Stimulated activated naive CD8-positive, alpha-beta T cell treated with anti-CD3 and anti-CD28 coated beads, Interleukin-15, Interleukin-2, amounts not matched to agents 100 ng/mL and 50 ng/mL, for 24 hours (primary cell): Measurements from ENCODE around the gene TPI1.
"Not testable (repeated sequence)": the region's sequence is repeated elsewhere in the genome, so short reads cannot be mapped to it uniquely, and the experiment has no call there.

ENCODE experiments used
- H3K27ac Mint-ChIP-seq: one replicate; pipeline ENCODE4 v1.8.0; 2021; ENCODE audit warnings: mild to moderate bottlenecking, mixed read lengths
- H3K27me3 Mint-ChIP-seq: one replicate; pipeline ENCODE4 v1.8.0; 2021; ENCODE audit warnings: mixed read lengths
- H3K36me3 Mint-ChIP-seq: one replicate; pipeline ENCODE4 v1.8.0; 2021; ENCODE audit warnings: low read depth, mixed read lengths
- H3K4me1 Mint-ChIP-seq: one replicate; pipeline ENCODE4 v1.8.0; 2021; ENCODE audit warnings: low read depth, mixed read lengths
- H3K4me3 Mint-ChIP-seq: one replicate; pipeline ENCODE4 v1.8.0; 2021; ENCODE audit warnings: mild to moderate bottlenecking, mixed read lengths
- H3K9me3 Mint-ChIP-seq: one replicate; pipeline ENCODE4 v1.8.0; 2021; ENCODE audit warnings: mixed read lengths

TPI1 gene

DNA sequence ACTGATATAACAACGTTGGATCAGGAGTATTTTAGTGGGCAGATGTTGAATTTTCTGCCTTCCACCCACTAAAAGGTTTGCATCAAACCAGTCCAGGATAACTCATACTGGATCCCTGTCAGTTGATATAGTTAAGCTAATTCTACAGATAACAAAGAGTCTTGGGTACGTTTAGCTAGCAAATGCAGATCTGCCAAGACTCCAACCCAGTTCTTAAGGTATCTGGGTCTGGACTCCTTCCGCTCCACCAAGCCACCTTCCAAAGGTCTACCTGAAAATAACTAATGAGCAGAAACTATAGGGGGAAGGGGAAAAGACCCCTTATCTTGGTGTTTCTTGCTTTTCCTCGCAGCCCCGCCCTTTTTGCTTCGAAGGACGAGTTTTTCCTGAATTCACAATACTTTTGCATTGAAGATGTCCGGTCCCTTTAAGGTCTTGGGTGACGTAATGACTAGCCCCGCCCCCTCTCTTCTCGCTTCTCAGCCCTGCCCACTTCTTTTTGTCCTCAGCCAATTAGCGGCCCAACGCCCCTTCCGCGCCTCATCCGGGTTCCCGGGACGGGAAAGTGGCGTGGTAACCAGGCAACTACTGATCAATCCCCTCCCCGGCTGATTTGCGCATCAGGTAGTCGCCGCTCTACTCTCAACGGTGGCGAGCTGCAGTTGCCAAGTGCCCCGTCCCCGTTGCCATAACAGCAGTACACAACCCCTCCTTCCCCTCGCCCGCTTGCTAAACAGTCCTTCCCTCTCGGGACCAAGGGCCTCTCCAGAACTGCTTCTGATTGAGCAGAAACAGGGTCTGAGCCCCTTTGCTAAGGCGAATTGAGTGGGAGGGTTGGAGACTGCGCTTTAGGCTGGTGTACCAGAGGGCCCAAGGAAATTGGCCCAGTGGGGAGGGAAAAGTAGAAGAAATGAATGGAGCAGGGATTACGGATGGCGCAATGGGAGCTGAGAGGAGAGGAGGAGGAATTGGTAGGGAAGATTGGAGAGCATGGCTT is 37.2 kb downstream of the TPI1 start, which contains the start of gene LRRC23:
Gene LRRC23 (plus strand): TSS at position 543 of the 997 bp plus-strand sequence. CDS start 812 bp downstream, outside the sequence.
- H3K27ac Mint-ChIP-seq = no peak within 1 kb of the TSS
- H3K27me3 Mint-ChIP-seq = no peaks in the 10 kb centered on the region
- H3K9me3 Mint-ChIP-seq = no peaks in the 10 kb centered on the region
- H3K4me3 Mint-ChIP-seq = no peak within 1 kb of the TSS
- H3K4me1 Mint-ChIP-seq = peaks cover 10% of the 10 kb centered on the region
- no peaks in the 10 kb centered on the region for H3K36me3 Mint-ChIP-seq

DNA sequence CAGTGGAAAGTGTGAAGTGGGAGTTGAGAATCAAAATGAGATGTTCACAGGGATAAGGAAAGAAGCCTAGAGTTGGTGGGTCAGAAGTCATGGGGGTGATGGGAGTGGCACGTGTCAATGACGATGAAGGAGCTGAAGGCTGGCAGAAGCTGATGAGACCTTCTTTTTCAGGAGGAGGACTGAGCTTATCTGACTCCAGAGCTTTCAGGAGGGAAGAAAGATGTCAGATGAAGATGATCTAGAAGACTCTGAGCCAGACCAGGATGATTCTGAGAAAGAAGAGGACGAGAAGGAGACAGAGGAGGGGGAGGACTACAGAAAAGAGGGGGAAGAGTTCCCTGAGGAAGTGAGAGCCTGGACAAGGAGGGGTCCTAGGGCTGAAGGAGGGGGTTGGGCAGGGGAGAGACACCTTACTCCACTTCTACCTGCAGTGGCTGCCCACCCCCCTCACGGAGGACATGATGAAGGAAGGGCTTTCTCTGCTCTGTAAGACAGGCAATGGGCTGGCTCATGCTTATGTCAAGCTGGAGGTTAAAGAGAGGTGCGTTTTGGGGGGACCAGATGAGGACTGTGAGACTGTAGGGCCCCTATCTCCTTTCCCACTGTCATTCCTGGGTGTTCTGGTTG is 38.2 kb downstream of the TPI1 start:
- no peak overlapping the region for H3K4me3 Mint-ChIP-seq
- H3K4me1 Mint-ChIP-seq = peaks cover 2% of the 10 kb centered on the region
- no peak overlapping the region for H3K27ac Mint-ChIP-seq
- H3K36me3 Mint-ChIP-seq = no peaks in the 10 kb centered on the region
- H3K27me3 Mint-ChIP-seq = no peaks in the 10 kb centered on the region
- H3K9me3 Mint-ChIP-seq = no peaks in the 10 kb centered on the region

DNA sequence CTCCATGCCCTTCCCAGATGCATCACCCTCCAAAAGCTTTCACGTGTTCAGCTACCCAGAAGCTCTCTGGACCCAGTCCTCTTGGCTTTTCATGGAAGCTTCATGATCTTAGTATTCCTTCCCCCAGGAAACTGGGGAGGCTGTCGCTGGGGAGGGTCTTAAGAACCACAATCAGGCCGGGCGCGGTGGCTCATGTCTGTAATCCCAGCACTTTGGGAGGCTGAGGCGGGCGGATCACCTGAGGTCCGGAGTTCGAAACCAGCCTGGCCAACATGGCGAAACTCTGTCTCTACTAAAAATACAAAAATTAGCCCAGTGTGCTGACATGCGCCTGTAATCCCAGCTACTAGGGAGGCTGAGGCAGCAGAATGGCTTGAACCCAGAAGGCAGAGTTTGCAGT is 40.8 kb downstream of the TPI1 start:
- H3K4me1 Mint-ChIP-seq, H3K36me3 Mint-ChIP-seq, H3K27ac Mint-ChIP-seq: not testable (repeated sequence)

DNA sequence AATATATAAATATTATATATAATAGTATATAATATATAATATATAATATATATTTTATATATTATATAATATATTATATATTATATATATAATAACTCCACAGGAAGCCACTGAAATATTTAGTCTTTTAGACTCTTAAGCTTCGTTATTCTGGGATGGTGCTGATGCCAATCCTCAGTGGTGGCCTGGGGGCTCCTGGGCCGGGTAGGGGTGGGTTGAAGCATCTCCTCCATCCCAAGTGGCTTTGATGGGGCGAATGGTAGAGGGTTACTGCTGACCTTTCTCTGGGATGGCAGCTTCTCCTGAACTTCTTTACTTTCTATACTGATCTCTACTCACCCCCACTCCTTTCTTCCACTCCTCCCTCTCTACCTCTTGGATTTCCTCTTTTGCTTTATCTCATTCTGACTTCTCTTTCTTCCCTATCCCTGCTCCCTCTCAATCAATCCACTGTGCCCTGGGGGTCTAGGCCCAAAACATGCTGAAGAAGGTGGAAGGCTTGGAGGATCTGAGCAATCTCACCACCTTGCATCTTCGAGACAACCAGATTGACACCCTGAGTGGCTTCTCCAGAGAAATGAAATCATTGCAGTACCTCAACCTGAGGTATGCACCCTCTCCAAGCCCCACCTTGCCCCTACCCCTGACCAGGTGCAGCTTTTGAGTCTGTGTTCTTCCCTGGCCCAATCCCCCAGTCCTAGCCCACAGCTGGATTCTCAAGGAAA is 42.3 kb downstream of the TPI1 start:
- Mint-ChIP-seq H3K27ac (no peak overlapping the region), H3K4me3 (no peak overlapping the region), H3K4me1 (peaks cover 15% of the 10 kb centered on the region), H3K36me3 (no peaks in the 10 kb centered on the region), H3K27me3 (peaks cover 3% of the 10 kb centered on the region), H3K9me3 (no peaks in the 10 kb centered on the region)

More for the DNA sequence above, 40.8 kb downstream of the TPI1 start:
- not testable (repeated sequence) for H3K9me3 Mint-ChIP-seq, H3K27me3 Mint-ChIP-seq, H3K4me3 Mint-ChIP-seq

DNA sequence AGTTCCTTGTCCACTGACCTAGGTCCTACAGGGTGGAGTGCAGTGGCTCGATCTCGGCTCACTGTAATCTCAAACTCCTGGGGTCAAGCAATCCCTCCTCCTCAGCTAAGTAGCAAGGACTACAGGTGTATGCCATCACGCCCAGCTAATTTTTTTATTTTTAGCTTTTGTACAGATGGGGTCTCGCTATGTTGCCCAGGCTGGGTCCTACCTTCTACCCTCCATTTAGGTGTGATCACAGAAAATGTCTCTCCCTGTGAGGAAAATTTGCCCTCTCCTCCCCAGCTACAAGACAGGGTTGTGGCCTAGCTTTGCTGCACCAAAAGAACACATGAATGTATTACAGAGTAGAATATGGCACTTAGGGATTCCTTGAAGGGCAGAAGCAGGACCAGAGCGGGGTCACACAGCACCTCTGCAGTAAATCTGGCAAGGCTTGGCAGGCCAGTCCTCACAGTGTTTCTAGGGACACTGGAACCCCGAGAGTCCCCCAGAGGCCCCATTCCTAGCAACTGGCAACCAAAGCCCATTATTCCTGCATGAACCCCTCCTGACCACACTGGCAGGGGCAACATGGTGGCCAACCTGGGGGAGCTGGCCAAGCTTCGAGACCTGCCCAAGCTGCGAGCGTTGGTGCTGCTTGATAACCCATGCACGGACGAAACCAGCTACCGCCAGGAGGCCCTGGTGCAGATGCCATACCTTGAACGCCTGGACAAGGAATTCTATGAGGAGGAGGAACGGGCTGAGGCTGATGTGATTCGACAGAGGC is 45.0 kb downstream of the TPI1 start:
- Mint-ChIP-seq H3K9me3 (no peaks in the 10 kb centered on the region), H3K4me3 (no peak overlapping the region), H3K27me3 (peaks cover 3% of the 10 kb centered on the region), H3K27ac (peak overlapping the region; percentile 89), H3K36me3 (peaks cover 9% of the 10 kb centered on the region), H3K4me1 (peaks cover 35% of the 10 kb centered on the region)

DNA sequence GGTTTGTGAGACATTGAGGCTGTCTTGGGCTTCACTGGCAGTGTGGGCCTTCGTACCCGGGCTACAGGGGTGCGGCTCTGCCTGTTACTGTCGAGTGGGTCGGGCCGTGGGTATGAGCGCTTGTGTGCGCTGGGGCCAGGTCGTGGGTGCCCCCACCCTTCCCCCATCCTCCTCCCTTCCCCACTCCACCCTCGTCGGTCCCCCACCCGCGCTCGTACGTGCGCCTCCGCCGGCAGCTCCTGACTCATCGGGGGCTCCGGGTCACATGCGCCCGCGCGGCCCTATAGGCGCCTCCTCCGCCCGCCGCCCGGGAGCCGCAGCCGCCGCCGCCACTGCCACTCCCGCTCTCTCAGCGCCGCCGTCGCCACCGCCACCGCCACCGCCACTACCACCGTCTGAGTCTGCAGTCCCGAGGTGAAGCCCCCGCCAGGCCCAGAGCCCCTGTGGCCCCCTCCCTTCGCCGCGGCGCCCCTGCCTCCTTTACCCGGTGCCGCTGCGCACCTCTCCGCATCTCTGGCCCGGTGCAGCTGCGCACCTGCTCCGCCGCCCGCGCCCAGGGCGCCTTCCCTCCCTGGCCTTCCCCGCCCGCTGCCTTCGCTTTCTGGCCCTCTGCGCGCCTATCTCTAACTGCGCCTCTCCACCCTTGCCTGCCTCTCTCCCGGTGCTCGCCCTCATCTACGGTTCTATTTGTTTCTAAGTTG is 47.1 kb downstream of the TPI1 start, which contains the start of gene ENO2:
Gene ENO2 (plus strand): TSS at position 335 of the 701 bp plus-strand sequence. CDS start 1,253 bp downstream, outside the sequence.
- H3K36me3 Mint-ChIP-seq = peaks cover 19% of the 10 kb centered on the region
- H3K27ac Mint-ChIP-seq = peak within 1 kb of the TSS; percentile 91
- peaks cover 3% of the 10 kb centered on the region for H3K27me3 Mint-ChIP-seq
- H3K4me3 Mint-ChIP-seq = peak within 1 kb of the TSS; percentile 93
- H3K9me3 Mint-ChIP-seq = no peaks in the 10 kb centered on the region
- H3K4me1 Mint-ChIP-seq = peaks cover 39% of the 10 kb centered on the region

DNA sequence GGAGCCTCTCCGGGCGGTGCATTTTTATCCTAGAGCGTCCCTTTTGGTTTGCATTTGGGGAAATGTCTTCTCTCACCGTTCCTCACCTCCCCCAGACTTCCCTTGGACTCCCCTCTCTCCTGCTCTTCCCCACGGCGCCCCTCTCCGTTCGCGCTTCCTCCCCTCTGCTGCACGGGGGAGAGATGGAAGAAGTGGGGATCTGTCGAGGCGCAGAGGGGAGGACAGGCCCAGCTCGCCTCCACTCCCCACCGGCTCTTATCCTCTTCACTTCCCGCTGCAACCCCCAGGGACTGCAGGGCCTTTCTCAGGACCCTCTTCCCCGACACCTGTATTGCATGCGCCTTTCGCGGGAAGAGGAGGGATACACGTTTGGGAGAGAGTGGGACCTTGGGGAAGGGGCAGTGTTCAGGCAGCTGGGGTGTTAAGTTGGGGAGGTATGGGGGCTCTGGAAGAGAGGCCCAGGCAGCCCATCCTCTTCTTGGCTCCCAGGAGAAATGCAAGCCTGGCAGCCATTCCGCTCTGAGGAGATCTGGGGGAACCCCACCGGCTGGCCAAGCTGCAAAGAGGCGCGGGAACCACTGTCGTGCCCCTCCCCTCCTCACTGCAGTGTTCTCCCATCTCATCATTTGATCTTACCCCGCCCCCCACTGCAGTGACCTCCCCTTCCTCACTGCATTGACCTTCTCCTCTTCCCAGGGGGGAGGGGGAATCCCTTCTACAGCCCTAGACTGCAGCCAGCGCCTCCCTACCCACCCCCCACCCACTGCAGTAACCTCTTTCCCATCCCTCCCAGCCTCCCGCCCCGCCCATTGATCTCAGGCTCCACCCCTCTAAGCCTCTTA is 47.8 kb downstream of the TPI1 start:
- Mint-ChIP-seq H3K9me3 (no peaks in the 10 kb centered on the region), H3K36me3 (peaks cover 27% of the 10 kb centered on the region), H3K27me3 (peaks cover 3% of the 10 kb centered on the region), H3K4me1 (peaks cover 45% of the 10 kb centered on the region), H3K4me3 (peak overlapping the region; percentile 93), H3K27ac (peak overlapping the region; percentile 89)

DNA sequence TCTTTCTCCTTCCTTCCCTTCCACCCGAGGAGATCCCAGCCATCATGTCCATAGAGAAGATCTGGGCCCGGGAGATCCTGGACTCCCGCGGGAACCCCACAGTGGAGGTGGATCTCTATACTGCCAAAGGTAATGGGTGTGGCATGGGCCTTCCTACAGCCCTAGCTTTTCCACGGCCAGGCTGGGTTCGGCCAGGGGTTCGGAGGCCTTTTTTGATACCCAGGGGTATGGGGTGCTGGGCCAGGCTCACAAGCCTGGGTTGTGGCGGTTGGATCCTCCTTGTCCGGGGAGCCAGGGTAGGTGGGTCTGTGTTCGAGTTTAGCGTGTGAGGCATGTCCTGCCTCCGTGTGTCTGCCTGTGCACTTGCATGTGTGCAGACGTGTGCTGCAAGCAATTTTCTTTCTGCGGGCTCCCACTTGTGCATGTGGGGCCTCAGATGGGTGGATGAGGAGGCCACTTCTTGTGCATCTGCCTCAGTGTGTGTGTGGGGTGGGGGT is 48.5 kb downstream of the TPI1 start:
- Mint-ChIP-seq H3K4me3 (peak overlapping the region; percentile 93), H3K4me1 (peaks cover 45% of the 10 kb centered on the region), H3K27ac (no peak overlapping the region), H3K27me3 (peaks cover 3% of the 10 kb centered on the region), H3K36me3 (peaks cover 27% of the 10 kb centered on the region), H3K9me3 (no peaks in the 10 kb centered on the region)

DNA sequence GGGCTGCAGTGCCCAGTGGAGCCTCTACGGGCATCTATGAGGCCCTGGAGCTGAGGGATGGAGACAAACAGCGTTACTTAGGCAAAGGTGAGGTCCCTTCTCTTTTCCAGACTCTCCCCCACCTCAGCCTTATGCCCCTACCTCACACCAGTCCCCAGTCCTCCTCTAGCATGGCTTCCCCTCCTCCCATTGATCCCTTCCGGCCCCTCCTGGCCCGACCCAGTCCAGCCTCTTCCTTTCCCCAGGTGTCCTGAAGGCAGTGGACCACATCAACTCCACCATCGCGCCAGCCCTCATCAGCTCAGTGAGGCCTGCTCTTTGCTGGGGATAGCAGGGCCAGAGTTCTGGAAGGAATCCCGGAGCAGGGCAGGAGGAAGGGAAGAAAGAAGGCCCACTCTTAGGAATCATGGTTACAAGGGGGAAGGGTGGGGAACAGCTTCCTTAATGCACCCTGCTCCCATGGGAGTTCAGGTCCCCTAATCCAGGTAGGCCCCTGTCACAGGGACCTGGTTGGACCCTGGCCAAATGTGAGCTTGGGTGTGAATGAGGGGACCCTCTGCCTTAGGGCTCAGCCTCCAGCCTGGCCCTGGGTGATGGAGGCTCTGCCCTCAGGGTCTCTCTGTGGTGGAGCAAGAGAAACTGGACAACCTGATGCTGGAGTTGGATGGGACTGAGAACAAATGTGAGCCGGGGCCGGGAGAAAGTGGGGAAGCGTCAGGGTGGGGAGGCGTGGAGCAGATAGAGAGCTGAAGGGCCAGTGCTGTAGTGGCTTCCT is 49.3 kb downstream of the TPI1 start:
- Mint-ChIP-seq H3K4me3 (no peak overlapping the region), H3K4me1 (peaks cover 45% of the 10 kb centered on the region), H3K27me3 (peaks cover 3% of the 10 kb centered on the region), H3K9me3 (no peaks in the 10 kb centered on the region), H3K27ac (peak overlapping the region; percentile 29), H3K36me3 (peaks cover 32% of the 10 kb centered on the region)

DNA sequence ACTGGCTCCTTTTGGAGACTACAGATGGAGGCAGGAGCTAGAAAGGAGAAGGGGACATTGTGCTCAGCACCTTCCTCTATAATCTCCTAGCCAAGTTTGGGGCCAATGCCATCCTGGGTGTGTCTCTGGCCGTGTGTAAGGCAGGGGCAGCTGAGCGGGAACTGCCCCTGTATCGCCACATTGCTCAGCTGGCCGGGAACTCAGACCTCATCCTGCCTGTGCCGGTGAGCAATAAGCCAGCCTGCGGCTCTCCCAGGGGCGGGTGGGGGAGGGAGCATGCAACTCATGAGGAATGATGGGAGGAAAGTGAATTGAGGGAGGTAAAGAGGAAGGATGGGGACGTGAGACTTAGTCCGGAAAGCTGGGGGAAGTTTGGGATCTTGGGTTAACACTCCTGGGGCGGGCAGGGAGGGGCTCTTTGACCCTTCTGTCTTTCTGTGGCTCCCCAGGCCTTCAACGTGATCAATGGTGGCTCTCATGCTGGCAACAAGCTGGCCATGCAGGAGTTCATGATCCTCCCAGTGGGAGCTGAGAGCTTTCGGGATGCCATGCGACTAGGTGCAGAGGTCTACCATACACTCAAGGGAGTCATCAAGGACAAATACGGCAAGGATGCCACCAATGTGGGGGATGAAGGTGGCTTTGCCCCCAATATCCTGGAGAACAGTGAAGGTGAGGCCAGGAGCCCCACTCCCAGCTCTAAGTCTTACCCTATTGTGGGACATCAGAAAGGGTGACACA is 50.3 kb downstream of the TPI1 start:
- no peak overlapping the region for H3K27ac Mint-ChIP-seq
- H3K4me1 Mint-ChIP-seq = peaks cover 54% of the 10 kb centered on the region

DNA sequence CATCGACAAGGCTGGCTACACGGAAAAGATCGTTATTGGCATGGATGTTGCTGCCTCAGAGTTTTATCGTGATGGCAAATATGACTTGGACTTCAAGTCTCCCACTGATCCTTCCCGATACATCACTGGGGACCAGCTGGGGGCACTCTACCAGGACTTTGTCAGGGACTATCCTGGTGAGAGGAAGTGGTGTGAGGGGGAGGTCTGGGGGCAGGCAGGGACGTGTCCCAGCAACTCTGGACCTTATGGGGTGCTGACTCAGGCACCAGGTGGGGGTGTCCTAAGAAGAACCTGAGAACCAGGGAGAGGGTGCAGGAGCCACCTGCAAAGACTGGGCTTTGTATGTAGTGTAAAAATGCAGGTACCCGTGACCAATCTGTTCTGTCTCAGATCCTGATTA is 52.3 kb downstream of the TPI1 start:
- Mint-ChIP-seq H3K9me3 (no peaks in the 10 kb centered on the region), H3K27me3 (no peaks in the 10 kb centered on the region), H3K27ac (peak overlapping the region; percentile 43), H3K4me1 (peaks cover 52% of the 10 kb centered on the region), H3K36me3 (peaks cover 37% of the 10 kb centered on the region), H3K4me3 (no peak overlapping the region)

More for the DNA sequence above, 50.3 kb downstream of the TPI1 start:
- Mint-ChIP-seq H3K36me3 (peaks cover 33% of the 10 kb centered on the region), H3K9me3 (no peaks in the 10 kb centered on the region), H3K27me3 (peaks cover 3% of the 10 kb centered on the region), H3K4me3 (no peak overlapping the region)
